PFSK-1 (cell line): ENCODE results near the gene MYO9A.

ENCODE experiments used
- SIN3A ChIP-seq: IDR thresholded peaks from 2 replicates; pipeline ENCODE4 v1.6.1; 2012; ENCODE audit warnings: mild to moderate bottlenecking, low read length, moderate library complexity, borderline replicate concordance; ENCODE audit not compliant: insufficient read depth
- TF ChIP-seq, protein P1 (sequence below), 2 experiments: IDR thresholded peaks; 2 replicates each; pipeline versions ENCODE4 v1.6.1 to v1.8.0; 2011 to 2012; ENCODE audit warnings: low read depth in 2 of 2, low read length in 2 of 2, control low read depth in 1 of 2, inconsistent platforms in 1 of 2, mild to moderate bottlenecking in 1 of 2, moderate library complexity in 1 of 2; ENCODE audit not compliant: insufficient read depth in 1 of 2

DNA sequence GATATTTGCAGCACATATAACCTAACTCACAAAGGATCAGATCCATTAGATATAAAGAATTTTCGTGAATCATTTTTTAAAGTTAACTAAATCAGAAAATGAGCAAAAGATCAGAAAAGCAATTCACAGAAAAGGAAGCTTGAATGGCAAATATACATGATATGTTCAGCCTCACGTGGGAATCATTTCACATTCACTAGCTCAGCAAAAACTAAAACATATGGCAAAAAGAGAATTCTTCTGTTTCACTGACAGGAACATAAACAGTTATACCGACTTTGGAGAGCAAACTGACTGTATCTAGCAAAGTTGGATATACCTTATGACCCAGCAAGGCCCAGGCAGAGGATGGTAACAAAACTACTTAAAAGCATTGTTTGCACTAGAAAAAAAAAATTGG, 341.6 kb downstream of the MYO9A start:
- TF ChIP-seq SIN3A, result no peak
- TF ChIP-seq, protein P1, sequence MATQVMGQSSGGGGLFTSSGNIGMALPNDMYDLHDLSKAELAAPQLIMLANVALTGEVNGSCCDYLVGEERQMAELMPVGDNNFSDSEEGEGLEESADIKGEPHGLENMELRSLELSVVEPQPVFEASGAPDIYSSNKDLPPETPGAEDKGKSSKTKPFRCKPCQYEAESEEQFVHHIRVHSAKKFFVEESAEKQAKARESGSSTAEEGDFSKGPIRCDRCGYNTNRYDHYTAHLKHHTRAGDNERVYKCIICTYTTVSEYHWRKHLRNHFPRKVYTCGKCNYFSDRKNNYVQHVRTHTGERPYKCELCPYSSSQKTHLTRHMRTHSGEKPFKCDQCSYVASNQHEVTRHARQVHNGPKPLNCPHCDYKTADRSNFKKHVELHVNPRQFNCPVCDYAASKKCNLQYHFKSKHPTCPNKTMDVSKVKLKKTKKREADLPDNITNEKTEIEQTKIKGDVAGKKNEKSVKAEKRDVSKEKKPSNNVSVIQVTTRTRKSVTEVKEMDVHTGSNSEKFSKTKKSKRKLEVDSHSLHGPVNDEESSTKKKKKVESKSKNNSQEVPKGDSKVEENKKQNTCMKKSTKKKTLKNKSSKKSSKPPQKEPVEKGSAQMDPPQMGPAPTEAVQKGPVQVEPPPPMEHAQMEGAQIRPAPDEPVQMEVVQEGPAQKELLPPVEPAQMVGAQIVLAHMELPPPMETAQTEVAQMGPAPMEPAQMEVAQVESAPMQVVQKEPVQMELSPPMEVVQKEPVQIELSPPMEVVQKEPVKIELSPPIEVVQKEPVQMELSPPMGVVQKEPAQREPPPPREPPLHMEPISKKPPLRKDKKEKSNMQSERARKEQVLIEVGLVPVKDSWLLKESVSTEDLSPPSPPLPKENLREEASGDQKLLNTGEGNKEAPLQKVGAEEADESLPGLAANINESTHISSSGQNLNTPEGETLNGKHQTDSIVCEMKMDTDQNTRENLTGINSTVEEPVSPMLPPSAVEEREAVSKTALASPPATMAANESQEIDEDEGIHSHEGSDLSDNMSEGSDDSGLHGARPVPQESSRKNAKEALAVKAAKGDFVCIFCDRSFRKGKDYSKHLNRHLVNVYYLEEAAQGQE (IDR thresholded peaks at IDR 0.05; ENCODE audit: insufficient read depth in 1 of 2, low read depth in 2 of 2, low read length in 2 of 2), result no peak
